ENCODE data around the gene ADGRG2. TPM values are rescaled to one million over a fixed set of nuclear protein-coding genes. Genes with fewer than 3 reads are reported as not detected.
A peak's percentile ranks its signal among the peaks of the same experiment; 100 is the strongest.

Gene ADGRG2
- total RNA-seq, 1 experiment from 2014 or later: 8.2 TPM

DNA sequence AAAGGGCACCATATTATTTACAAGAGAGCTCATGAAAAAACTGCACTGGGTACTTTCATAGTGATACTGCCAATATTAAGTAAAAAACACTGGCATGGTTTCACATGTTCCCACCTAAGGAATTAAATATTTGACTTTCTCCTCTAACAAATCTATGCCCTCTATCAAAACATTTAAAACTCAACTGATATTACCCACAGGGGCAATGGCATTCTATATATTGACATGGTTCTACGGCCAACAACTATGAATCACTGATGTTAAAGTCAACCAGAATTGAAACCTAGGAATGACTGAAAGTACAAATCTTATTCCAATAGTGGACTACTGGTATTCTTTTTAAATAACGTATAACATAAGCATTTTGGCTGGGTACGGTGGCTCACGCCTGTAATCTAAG is 166.6 kb downstream of the ADGRG2 start (continued):
- TF ChIP-seq GABPB1 (CRISPR knock-in tag; IDR thresholded peaks at IDR 0.05) (no peak), GTF2I (CRISPR knock-in tag; conservative IDR thresholded peaks at IDR 0.05) (no peak)

DNA sequence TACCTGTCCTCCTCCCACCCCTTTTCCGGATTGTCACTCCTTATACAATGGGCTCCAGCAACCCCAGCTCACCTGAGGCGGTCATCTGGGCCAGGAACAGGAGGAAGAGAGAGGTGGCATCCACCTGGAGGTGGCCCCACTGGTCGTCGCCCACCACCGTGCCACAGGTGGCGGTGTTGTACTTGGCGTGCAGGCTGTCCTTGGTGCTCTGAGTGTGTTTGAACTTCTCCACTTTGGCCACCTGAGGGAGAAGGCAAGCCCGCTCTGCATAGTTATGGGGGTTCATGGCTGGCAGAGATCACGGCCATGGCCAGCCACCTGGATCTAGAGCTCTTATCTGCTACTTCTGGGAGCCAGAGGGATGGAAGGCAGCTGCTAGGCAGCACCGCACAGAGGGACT is 171.2 kb downstream of the ADGRG2 start:
- ATAC-seq: no peak
- TF ChIP-seq, protein P1, sequence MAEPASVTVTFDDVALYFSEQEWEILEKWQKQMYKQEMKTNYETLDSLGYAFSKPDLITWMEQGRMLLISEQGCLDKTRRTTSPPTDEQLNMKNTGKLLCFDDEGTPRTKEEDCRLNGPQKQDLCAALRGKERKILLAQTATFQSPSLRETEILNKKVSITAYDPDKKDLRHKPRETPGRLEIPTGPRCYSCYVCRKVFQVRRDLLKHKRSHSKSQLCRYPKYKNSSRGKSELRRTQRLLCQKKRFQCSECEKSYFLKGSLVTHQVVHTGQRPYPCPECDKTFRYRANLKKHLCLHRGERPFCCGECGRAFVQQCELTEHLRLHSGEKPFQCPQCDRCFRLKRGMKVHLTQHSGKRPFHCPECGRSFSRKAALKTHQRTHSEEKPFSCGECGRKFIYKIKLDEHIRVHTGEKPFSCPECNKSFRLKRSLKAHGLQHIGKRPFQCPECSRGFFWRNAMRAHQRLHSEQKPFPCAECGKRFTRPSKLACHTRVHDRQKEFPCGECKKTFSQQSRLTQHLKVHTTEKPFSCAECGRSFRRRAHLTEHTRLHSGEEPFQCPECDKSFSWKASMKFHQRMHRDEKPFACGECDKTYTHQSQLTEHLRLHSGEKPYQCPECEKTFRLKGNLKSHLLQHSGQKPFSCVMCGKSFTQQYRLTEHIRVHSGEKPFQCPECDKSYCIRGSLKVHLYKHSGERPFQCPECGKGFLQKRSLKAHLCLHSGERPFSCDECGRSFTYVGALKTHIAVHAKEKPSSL (CRISPR knock-in tag; conservative IDR thresholded peaks at IDR 0.05): no peak
- no peak for TF ChIP-seq SMAD4 (CRISPR knock-in tag; IDR thresholded peaks at IDR 0.05)
- TF ChIP-seq SP1 (CRISPR knock-in tag; conservative IDR thresholded peaks at IDR 0.05): no peak
- TF ChIP-seq FOXP1 (CRISPR knock-in tag; IDR thresholded peaks at IDR 0.05; ENCODE audit: borderline replicate concordance): no peak
- no peak for TF ChIP-seq NFATC4 (CRISPR knock-in tag; IDR thresholded peaks at IDR 0.05)
- TF ChIP-seq, protein P2, sequence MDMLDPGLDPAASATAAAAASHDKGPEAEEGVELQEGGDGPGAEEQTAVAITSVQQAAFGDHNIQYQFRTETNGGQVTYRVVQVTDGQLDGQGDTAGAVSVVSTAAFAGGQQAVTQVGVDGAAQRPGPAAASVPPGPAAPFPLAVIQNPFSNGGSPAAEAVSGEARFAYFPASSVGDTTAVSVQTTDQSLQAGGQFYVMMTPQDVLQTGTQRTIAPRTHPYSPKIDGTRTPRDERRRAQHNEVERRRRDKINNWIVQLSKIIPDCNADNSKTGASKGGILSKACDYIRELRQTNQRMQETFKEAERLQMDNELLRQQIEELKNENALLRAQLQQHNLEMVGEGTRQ (CRISPR knock-in tag; IDR thresholded peaks at IDR 0.05): no peak
- no peak for TF ChIP-seq HMGA2 (CRISPR knock-in tag; IDR thresholded peaks at IDR 0.05)
- TF ChIP-seq IRF1 (CRISPR knock-in tag; IDR thresholded peaks at IDR 0.05): no peak
- TF ChIP-seq, protein P3, sequence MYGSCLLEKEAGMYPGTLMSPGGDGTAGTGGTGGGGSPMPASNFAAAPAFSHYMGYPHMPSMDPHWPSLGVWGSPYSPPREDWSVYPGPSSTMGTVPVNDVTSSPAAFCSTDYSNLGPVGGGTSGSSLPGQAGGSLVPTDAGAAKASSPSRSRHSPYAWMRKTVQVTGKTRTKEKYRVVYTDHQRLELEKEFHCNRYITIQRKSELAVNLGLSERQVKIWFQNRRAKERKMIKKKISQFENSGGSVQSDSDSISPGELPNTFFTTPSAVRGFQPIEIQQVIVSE (CRISPR knock-in tag; IDR thresholded peaks at IDR 0.05; ENCODE audit: borderline replicate concordance): no peak
- TF ChIP-seq MYBL2 (CRISPR knock-in tag; IDR thresholded peaks at IDR 0.05): no peak
- no peak for TF ChIP-seq E2F5 (CRISPR knock-in tag; IDR thresholded peaks at IDR 0.05)
- TF ChIP-seq, protein P4, sequence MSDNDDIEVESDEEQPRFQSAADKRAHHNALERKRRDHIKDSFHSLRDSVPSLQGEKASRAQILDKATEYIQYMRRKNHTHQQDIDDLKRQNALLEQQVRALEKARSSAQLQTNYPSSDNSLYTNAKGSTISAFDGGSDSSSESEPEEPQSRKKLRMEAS (CRISPR knock-in tag; IDR thresholded peaks at IDR 0.05): no peak
- peak; percentile 16 for DNase-seq (ENCODE audit: low spot score)
- H3K9me3 Mint-ChIP-seq: no peaks in the 10 kb centered on the region
- POLR2A ChIA-PET: no interaction called here
- CTCF ChIA-PET: no interaction called here
- no peaks in the 10 kb centered on the region for H3K27me3 Mint-ChIP-seq (ENCODE audit: low read depth)
- no peak overlapping the region for H3K4me3 Mint-ChIP-seq
- peaks cover 14% of the 10 kb centered on the region for H3K36me3 Mint-ChIP-seq
- no peaks in the 10 kb centered on the region for H3K4me1 Mint-ChIP-seq
- H3K27ac Mint-ChIP-seq: no peak overlapping the region; the same call in 1 of the 2 replicates

GRCh38 chrX:18949944-18950301 is 172.3 kb downstream of the ADGRG2 start:
- ATAC-seq (no peak), DNase-seq (ENCODE audit: low spot score) (no peak)
- H3K4me3 Mint-ChIP-seq: no peak overlapping the region
- no peaks in the 10 kb centered on the region for H3K4me1 Mint-ChIP-seq
- POLR2A ChIA-PET: no interaction called here
- H3K36me3 Mint-ChIP-seq: peaks cover 14% of the 10 kb centered on the region
- TF ChIP-seq TP53 (CRISPR knock-in tag; IDR thresholded peaks at IDR 0.05): no peak
- CTCF ChIA-PET: no interaction called here
- H3K9me3 Mint-ChIP-seq: no peaks in the 10 kb centered on the region
- H3K27ac Mint-ChIP-seq: no peak overlapping the region
- H3K27me3 Mint-ChIP-seq (ENCODE audit: low read depth): no peaks in the 10 kb centered on the region

DNA sequence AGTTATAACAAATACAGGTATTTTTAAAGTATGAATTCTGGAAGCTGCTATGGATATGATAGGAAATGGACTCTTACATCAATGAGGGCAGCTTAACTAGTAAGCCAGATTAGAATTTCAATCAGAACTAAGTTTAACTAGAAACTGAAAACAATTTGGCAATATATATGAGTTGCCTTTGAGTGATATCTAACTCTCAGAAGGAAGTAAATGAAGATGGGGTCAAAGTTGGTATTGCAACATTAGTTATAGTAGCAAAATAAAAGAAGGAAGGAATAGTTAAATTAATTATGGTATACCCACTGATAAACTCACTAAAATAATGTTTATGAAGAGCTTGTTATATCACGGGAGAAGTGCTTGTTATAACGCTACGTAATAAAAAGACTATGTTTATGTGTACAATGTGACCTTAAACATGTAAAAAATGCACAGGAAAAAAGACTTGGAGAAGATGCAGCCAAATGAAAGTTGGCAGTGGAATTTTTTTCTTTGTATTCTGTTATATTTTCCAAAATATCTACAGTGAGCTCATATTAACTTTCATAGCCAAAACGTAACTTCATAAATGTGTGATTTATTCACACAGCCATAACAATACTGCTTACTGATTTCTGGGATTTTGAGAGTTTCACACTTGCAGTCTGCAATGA is 172.9 kb downstream of the ADGRG2 start:
- Mint-ChIP-seq H3K4me3 (no peak overlapping the region), H3K4me1 (no peaks in the 10 kb centered on the region), H3K27me3 (ENCODE audit: low read depth) (no peaks in the 10 kb centered on the region), H3K27ac (no peak overlapping the region), H3K9me3 (no peaks in the 10 kb centered on the region), H3K36me3 (peaks cover 14% of the 10 kb centered on the region)
- DNase-seq (ENCODE audit: low spot score) (no peak), ATAC-seq (no peak)
- TF ChIP-seq ZNF263 (CRISPR knock-in tag; IDR thresholded peaks at IDR 0.05; ENCODE audit: low read depth) (no peak), GRHL2 (CRISPR knock-in tag; IDR thresholded peaks at IDR 0.05; ENCODE audit: insufficient replicate concordance, severe bottlenecking) (no peak), FOXK1 (CRISPR knock-in tag; IDR thresholded peaks at IDR 0.05) (no peak), CREB1 (CRISPR knock-in tag; IDR thresholded peaks at IDR 0.05) (no peak), RELA (CRISPR knock-in tag; IDR thresholded peaks at IDR 0.05; ENCODE audit: borderline replicate concordance) (no peak), GTF2I (CRISPR knock-in tag; conservative IDR thresholded peaks at IDR 0.05) (no peak)
- TF ChIP-seq, protein P4 (CRISPR knock-in tag; IDR thresholded peaks at IDR 0.05): no peak
- POLR2A ChIA-PET: no interaction called here
- CTCF ChIA-PET: no interaction called here

All from WTC11 (cell line).